ENCODE results near the gene FRMPD4. TPM values are rescaled to one million over a fixed set of nuclear protein-coding genes. Genes with fewer than 3 reads are reported as not detected.

The FRMPD4 gene
- total RNA-seq, 1 experiment from 2014 or later, result 0.24 TPM

DNA sequence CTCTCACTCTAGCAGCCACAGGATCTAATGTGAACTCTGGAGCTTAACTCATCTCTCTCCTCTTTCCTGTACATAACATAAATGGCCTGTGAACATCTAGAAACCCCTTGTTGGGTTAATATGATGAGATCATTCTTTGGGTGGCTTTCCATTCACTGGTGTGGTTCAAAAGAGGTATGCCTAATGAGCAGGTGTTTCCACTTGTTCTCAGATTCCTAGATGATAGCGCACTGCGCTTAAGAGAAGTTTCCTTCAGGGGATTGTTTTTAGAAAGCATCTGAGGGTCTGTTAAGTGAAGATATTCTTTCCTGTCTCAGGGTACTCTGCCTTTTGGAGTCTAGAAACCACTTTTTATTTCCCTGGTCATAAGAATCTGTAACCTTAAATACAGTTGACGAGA lies 32.5 kb downstream of the FRMPD4 start:
- no peak overlapping the region for H2AFZ ChIP-seq (ENCODE audit: low read length)
- H2AK5ac ChIP-seq (ENCODE audit: insufficient read length, low read length), result no peak overlapping the region
- no peaks in the 10 kb centered on the region for H3K79me2 ChIP-seq (ENCODE audit: insufficient read depth, low read length)
- H3T11ph ChIP-seq (ENCODE audit: low read length), result no peak overlapping the region
- no peak overlapping the region for H3K23ac ChIP-seq (ENCODE audit: insufficient read length, low read depth, low read length)
- H4K8ac ChIP-seq (replicated peaks; ENCODE audit: insufficient read length, low read depth, low read length), result no peak overlapping the region
- H2BK15ac ChIP-seq (ENCODE audit: low read depth, low read length), result no peak overlapping the region
- H3K9me3 ChIP-seq (ENCODE audit: control insufficient read depth, low read depth, low read length), result no peaks in the 10 kb centered on the region
- H3K4me1 ChIP-seq (ENCODE audit: insufficient read depth, low read length), result no peaks in the 10 kb centered on the region; the same call in 1 of the 2 replicates
- no peak overlapping the region for H4K5ac ChIP-seq (ENCODE audit: insufficient read length, low read depth, low read length)
- Mint-ChIP-seq H3K27me3 (ENCODE audit: low read depth) (no peaks in the 10 kb centered on the region), H3K4me3 (no peak overlapping the region), H3K27ac (no peak overlapping the region), H3K9me3 (peaks cover 63 to 65% of the 10 kb centered on the region in 2 experiments), H3K4me1 (peaks cover 7 to 9% of the 10 kb centered on the region in 2 experiments), H3K36me3 (ENCODE audit: insufficient read depth in 1 of 3, low read depth in 3 of 3) (no peaks in the 10 kb centered on the region; a peak in 2 of 7 replicates)
- H3K14ac ChIP-seq (ENCODE audit: insufficient read depth, low read length), result no peak overlapping the region
- no CpG with 5 or more reads among the region's 3 CpGs for WGBS (ENCODE audit: extremely low coverage, insufficient read length, low lambda C conversion rate)
- no peak overlapping the region for H3K18ac ChIP-seq (ENCODE audit: insufficient read length, low read depth, low read length)
- H4K91ac ChIP-seq (ENCODE audit: insufficient read length, low read depth, low read length), result no peak overlapping the region
- H3K23me2 ChIP-seq (ENCODE audit: insufficient read length, low read depth, low read length, poor library complexity, severe bottlenecking), result no peaks in the 10 kb centered on the region
- H3K56ac ChIP-seq (ENCODE audit: insufficient read length, low read depth, low read length), result no peak overlapping the region
- no peaks in the 10 kb centered on the region for H3K79me1 ChIP-seq (ENCODE audit: insufficient read depth, low read depth, low read length, poor library complexity, severe bottlenecking)
- H3K4ac ChIP-seq (ENCODE audit: low read depth, low read length), result no peak overlapping the region
- H2BK5ac ChIP-seq (ENCODE audit: insufficient read length, low read length), result no peak overlapping the region
- H3K9ac ChIP-seq (ENCODE audit: extremely low read depth, insufficient read length, low read length), result no peak overlapping the region
- no peak overlapping the region for H3K4me2 ChIP-seq (ENCODE audit: insufficient read depth, insufficient read length, low read length)
- TF ChIP-seq, protein P1, sequence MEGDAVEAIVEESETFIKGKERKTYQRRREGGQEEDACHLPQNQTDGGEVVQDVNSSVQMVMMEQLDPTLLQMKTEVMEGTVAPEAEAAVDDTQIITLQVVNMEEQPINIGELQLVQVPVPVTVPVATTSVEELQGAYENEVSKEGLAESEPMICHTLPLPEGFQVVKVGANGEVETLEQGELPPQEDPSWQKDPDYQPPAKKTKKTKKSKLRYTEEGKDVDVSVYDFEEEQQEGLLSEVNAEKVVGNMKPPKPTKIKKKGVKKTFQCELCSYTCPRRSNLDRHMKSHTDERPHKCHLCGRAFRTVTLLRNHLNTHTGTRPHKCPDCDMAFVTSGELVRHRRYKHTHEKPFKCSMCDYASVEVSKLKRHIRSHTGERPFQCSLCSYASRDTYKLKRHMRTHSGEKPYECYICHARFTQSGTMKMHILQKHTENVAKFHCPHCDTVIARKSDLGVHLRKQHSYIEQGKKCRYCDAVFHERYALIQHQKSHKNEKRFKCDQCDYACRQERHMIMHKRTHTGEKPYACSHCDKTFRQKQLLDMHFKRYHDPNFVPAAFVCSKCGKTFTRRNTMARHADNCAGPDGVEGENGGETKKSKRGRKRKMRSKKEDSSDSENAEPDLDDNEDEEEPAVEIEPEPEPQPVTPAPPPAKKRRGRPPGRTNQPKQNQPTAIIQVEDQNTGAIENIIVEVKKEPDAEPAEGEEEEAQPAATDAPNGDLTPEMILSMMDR (conservative IDR thresholded peaks at IDR 0.05), result no peak
- no peaks in the 10 kb centered on the region for H4K20me1 ChIP-seq (ENCODE audit: control insufficient read depth, insufficient read depth, insufficient read length)
- no peak overlapping the region for H3K27ac ChIP-seq (ENCODE audit: insufficient read length, low read depth, low read length)
- H2BK12ac ChIP-seq (ENCODE audit: insufficient read length, low read depth, low read length), result no peak overlapping the region
- H3K27me3 ChIP-seq (ENCODE audit: insufficient read depth, low read length), result no peaks in the 10 kb centered on the region
- H2BK20ac ChIP-seq (ENCODE audit: low read depth, low read length, poor library complexity, severe bottlenecking), result no peak overlapping the region
- H2BK120ac ChIP-seq (ENCODE audit: low read depth, low read length, poor library complexity, severe bottlenecking), result no peak overlapping the region
- no peak for DNase-seq

Measured in H9 (cell line).